ENCODE data around the gene EIF4G3. TPM values are rescaled to one million over a fixed set of nuclear protein-coding genes. Genes with fewer than 3 reads are reported as not detected.

The EIF4G3 gene
- total and polyA plus RNA-seq, 2 donors (not counting 3 experiments of a cell fraction or from before 2014, with no cell fraction given), result 40.7 to 78.5 TPM

DNA sequence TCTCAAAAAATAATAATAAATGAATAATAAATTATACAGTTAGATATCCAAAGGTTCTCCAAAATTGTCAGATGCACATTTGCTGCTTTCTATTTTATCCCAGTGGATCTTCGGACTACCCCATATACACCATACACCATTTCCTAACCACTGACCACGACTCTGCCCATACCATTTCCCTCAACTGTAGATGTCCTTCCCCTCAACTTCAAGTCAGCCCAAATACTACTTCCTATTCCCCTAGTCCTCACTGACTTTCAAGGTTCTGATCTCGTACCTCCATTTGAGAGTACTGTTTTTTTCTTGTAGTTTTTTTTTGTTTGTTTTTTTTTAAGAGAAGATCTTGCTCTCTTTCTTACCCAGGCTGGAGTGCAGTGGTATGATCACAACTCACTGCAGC lies 19.6 kb downstream of the EIF4G3 start:
- DNase-seq (ENCODE audit: low read depth, low spot score), result no peak
- Histone ChIP-seq H3K27me3 (ENCODE audit: control insufficient read depth in 2 of 2, insufficient read depth in 2 of 2, low read length in 2 of 2) (no peaks in the 10 kb centered on the region), H3K27ac (ENCODE audit: insufficient read depth, low read depth, low read length) (no peak overlapping the region), H3K79me2 (ENCODE audit: control insufficient read depth, insufficient read depth, low read length) (peaks cover 80% of the 10 kb centered on the region), H3K4me3 (replicated peaks in 1 of 3; ENCODE audit: insufficient read depth in 1 of 3, low read depth in 1 of 3, low read length in 3 of 3) (no peak overlapping the region), H3K9me3 (replicated peaks; ENCODE audit: control insufficient read depth, insufficient read depth, low read length) (no peaks in the 10 kb centered on the region), H3K9ac (replicated peaks; ENCODE audit: extremely low read depth, insufficient read depth, low read length) (no peak overlapping the region), H2AFZ (ENCODE audit: low read depth, low read length) (no peak overlapping the region), H3K4me1 (ENCODE audit: control insufficient read depth, extremely low read depth, insufficient read depth, low read length) (peaks cover 3% of the 10 kb centered on the region), H3K4me2 (ENCODE audit: insufficient read depth, low read length) (no peak overlapping the region), H3K9me1 (replicated peaks; ENCODE audit: control insufficient read depth, extremely low read depth, insufficient read depth, low read length) (no peaks in the 10 kb centered on the region), H3K36me3 (ENCODE audit: control insufficient read depth in 2 of 2, extremely low read depth in 1 of 2, insufficient read depth in 2 of 2, low read length in 2 of 2) (no peaks in the 10 kb centered on the region), H4K20me1 (replicated peaks; ENCODE audit: control insufficient read depth, extremely low read depth, insufficient read depth, low read length) (no peaks in the 10 kb centered on the region)
- dilution Hi-C loops (cut with MboI; ENCODE audit: extremely low pct_ligation_motif_present, low sequenced_read_pairs) (no loop called here), intact Hi-C loops (cut with micrococcal nuclease) (no loop called here)
- POLR2A ChIA-PET, result no interaction called here
- BruUV-seq (replicated peaks), result no TSS peak
- TF ChIP-seq, protein P1, sequence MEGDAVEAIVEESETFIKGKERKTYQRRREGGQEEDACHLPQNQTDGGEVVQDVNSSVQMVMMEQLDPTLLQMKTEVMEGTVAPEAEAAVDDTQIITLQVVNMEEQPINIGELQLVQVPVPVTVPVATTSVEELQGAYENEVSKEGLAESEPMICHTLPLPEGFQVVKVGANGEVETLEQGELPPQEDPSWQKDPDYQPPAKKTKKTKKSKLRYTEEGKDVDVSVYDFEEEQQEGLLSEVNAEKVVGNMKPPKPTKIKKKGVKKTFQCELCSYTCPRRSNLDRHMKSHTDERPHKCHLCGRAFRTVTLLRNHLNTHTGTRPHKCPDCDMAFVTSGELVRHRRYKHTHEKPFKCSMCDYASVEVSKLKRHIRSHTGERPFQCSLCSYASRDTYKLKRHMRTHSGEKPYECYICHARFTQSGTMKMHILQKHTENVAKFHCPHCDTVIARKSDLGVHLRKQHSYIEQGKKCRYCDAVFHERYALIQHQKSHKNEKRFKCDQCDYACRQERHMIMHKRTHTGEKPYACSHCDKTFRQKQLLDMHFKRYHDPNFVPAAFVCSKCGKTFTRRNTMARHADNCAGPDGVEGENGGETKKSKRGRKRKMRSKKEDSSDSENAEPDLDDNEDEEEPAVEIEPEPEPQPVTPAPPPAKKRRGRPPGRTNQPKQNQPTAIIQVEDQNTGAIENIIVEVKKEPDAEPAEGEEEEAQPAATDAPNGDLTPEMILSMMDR (IDR thresholded peaks at IDR 0.05; ENCODE audit: extremely low read depth in 1 of 2, insufficient read depth in 1 of 2, low read depth in 1 of 2, low read length in 2 of 2), result no peak
- TF ChIP-seq FOS (IDR thresholded peaks at IDR 0.05; ENCODE audit: borderline replicate concordance, insufficient read depth, low read length) (no peak), EZH2 (IDR thresholded peaks at IDR 0.05; ENCODE audit: borderline replicate concordance, low read depth, low read length, severe bottlenecking) (no peak), GATA2 (IDR thresholded peaks at IDR 0.05; ENCODE audit: insufficient read depth, insufficient read length, low read depth, low read length) (no peak)
- TF ChIP-seq, protein P2, sequence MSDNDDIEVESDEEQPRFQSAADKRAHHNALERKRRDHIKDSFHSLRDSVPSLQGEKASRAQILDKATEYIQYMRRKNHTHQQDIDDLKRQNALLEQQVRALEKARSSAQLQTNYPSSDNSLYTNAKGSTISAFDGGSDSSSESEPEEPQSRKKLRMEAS (IDR thresholded peaks at IDR 0.05; ENCODE audit: insufficient read depth, insufficient read length), result no peak
- CTCF ChIA-PET, result interaction anchor here (1.5 kb wide), 1 partner anchor 38 kb away, joined by 4 read pairs; no protein-coding TSS in a partner anchor
- no peak for FAIRE-seq

DNA sequence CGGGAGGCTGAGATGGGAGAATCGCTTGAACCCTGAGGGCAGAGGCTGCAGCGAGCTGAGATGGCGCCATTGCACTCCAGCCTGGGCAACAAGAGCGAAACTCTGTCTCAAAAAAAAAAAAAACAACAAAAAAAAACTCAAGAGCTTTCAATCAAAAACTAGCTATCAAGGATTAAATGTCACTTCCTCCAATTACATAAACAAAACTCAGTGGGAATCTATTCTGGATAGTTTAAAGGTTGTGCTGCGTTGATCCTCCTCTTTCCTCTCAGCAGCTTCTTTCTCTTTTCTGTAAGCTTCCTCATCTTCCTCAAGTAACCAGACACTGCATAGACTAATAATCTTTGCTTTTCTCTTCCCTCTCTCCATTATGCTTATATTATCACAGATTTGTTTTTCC lies 20.7 kb downstream of the EIF4G3 start:
- Histone ChIP-seq H3K9ac (replicated peaks; ENCODE audit: extremely low read depth, insufficient read depth, low read length) (no peak overlapping the region), H3K27me3 (ENCODE audit: control insufficient read depth in 2 of 2, insufficient read depth in 2 of 2, low read length in 2 of 2) (no peaks in the 10 kb centered on the region), H4K20me1 (replicated peaks; ENCODE audit: control insufficient read depth, extremely low read depth, insufficient read depth, low read length) (no peaks in the 10 kb centered on the region), H3K79me2 (ENCODE audit: control insufficient read depth, insufficient read depth, low read length) (peaks cover 80% of the 10 kb centered on the region), H3K4me3 (replicated peaks in 1 of 3; ENCODE audit: insufficient read depth in 1 of 3, low read depth in 1 of 3, low read length in 3 of 3) (no peak overlapping the region), H3K4me2 (ENCODE audit: insufficient read depth, low read length) (no peak overlapping the region), H3K4me1 (ENCODE audit: control insufficient read depth, extremely low read depth, insufficient read depth, low read length) (peaks cover 3% of the 10 kb centered on the region), H3K27ac (ENCODE audit: insufficient read depth, low read depth, low read length) (no peak overlapping the region), H3K36me3 (ENCODE audit: control insufficient read depth in 2 of 2, extremely low read depth in 1 of 2, insufficient read depth in 2 of 2, low read length in 2 of 2) (no peaks in the 10 kb centered on the region), H2AFZ (ENCODE audit: low read depth, low read length) (no peak overlapping the region), H3K9me1 (replicated peaks; ENCODE audit: control insufficient read depth, extremely low read depth, insufficient read depth, low read length) (no peaks in the 10 kb centered on the region), H3K9me3 (replicated peaks; ENCODE audit: control insufficient read depth, insufficient read depth, low read length) (no peaks in the 10 kb centered on the region)
- DNase-seq (ENCODE audit: low read depth, low spot score) (no peak), FAIRE-seq (no peak)
- ChIA-PET CTCF (interaction anchor here (1.4 kb wide), 1 partner anchor 40 kb away, joined by 3 read pairs; no protein-coding TSS in a partner anchor), POLR2A (no interaction called here)
- intact Hi-C loops (cut with micrococcal nuclease) (no loop called here), dilution Hi-C loops (cut with MboI; ENCODE audit: extremely low pct_ligation_motif_present, low sequenced_read_pairs) (no loop called here)
- TF ChIP-seq POLR2A (IDR thresholded peaks at IDR 0.05; ENCODE audit: low read depth, low read length) (no peak), MYC (IDR thresholded peaks at IDR 0.05; ENCODE audit: low read depth, low read length) (no peak), GATA2 (IDR thresholded peaks at IDR 0.05; ENCODE audit: insufficient read depth, insufficient read length, low read depth, low read length) (no peak), FOS (IDR thresholded peaks at IDR 0.05; ENCODE audit: borderline replicate concordance, insufficient read depth, low read length) (no peak), JUN (IDR thresholded peaks at IDR 0.05; ENCODE audit: borderline replicate concordance, insufficient read depth, insufficient read length, low read depth) (no peak), EZH2 (IDR thresholded peaks at IDR 0.05; ENCODE audit: borderline replicate concordance, low read depth, low read length, severe bottlenecking) (no peak), POLR2AphosphoS5 (IDR thresholded peaks at IDR 0.05; ENCODE audit: insufficient read depth, low read depth, low read length) (no peak)
- TF ChIP-seq, protein P2 (IDR thresholded peaks at IDR 0.05; ENCODE audit: insufficient read depth, insufficient read length), result no peak
- TF ChIP-seq, protein P1 (IDR thresholded peaks at IDR 0.05; ENCODE audit: extremely low read depth in 1 of 2, insufficient read depth in 1 of 2, low read depth in 1 of 2, low read length in 2 of 2), result no peak
- BruUV-seq (replicated peaks), result no TSS peak

Measured in endothelial cell of umbilical vein (primary cell).